GM19023 (cell line): ENCODE results near the gene SLC66A2.

Experiments used
- ATAC-seq: cut with Tn5 transposase; IDR thresholded peaks from one replicate; pipeline ENCODE4 v1.9.1; 2021; ENCODE audit warnings: mild to moderate bottlenecking, moderate library complexity; ENCODE audit not compliant: unreplicated experiment

SLC66A2 gene

GRCh38 chr18:79852561-79853302, 98.7 kb downstream of the SLC66A2 start:
- ATAC-seq, result no peak
